A673 (cell line): ENCODE data around the gene TBC1D4. TPM values are rescaled to one million over a fixed set of nuclear protein-coding genes. Genes with fewer than 3 reads are reported as not detected.
"Not testable (repeated sequence)": the region's sequence is repeated elsewhere in the genome, so short reads cannot be mapped to it uniquely, and the experiment has no call there.

Source experiments
- BruUV-seq: library from RNA; stranded (reverse); fragments of 400-500 nt; replicated peaks from 2 replicates; lab custom pipeline; 2021; lab: Mats Ljungman, UMichigan
- CTCF ChIA-PET: fragments of 300-600 bp; sonication (Branson Sonifier 250); formaldehyde crosslinking; loops from one replicate; lab custom pipeline; 2022; ENCODE audit warnings: antibody characterized with exemption; lab: Charles Lee
- POLR2A ChIA-PET: fragments of 300-600 bp; sonication (Branson Sonifier 250); formaldehyde crosslinking; loops from one replicate; lab custom pipeline; 2022; ENCODE audit warnings: antibody characterized with exemption; ENCODE audit not compliant: low non-redundant PET; lab: Charles Lee
- DNase-seq: peaks from one replicate; pipeline ENCODE4 v3.0.0-alpha.2; 2015; ENCODE audit warnings: low spot score
- H3K27ac ChIP-seq: fragments of 200-600 bp; sonication (generic); 2 replicates; pipeline ENCODE4 v1.5.1; 2016; ENCODE audit warnings: mixed run types, low read depth, mild to moderate bottlenecking, mixed read lengths, antibody characterized with exemption, low read length; ENCODE audit not compliant: poor library complexity, severe bottlenecking
- H3K27me3 ChIP-seq: fragments of 200-600 bp; sonication (generic); replicated peaks from 2 replicates; pipeline ENCODE4 v1.6.1; 2017; ENCODE audit warnings: mixed run types, low read depth, mild to moderate bottlenecking, mixed read lengths, antibody characterized with exemption, low read length; ENCODE audit not compliant: insufficient read depth, poor library complexity
- H3K36me3 ChIP-seq: fragments of 200-600 bp; sonication (generic); 2 replicates; pipeline ENCODE4 v1.6.1; 2016; ENCODE audit warnings: mixed run types, mild to moderate bottlenecking, mixed read lengths, antibody characterized with exemption, low read length; ENCODE audit not compliant: insufficient read depth, poor library complexity, severe bottlenecking
- H3K4me1 ChIP-seq: fragments of 200-600 bp; sonication (generic); 2 replicates; pipeline ENCODE4 v1.6.1; 2017; ENCODE audit warnings: mixed run types, mild to moderate bottlenecking, mixed read lengths, antibody characterized with exemption, low read length; ENCODE audit not compliant: insufficient read depth, poor library complexity, severe bottlenecking
- H3K4me3 ChIP-seq: fragments of 200-600 bp; sonication (generic); 2 replicates; pipeline ENCODE4 v1.5.1; 2016; ENCODE audit warnings: low read depth, mixed run types, mild to moderate bottlenecking, mixed read lengths, low read length; ENCODE audit not compliant: poor library complexity, severe bottlenecking
- H3K9me3 ChIP-seq: fragments of 200-600 bp; sonication (generic); 2 replicates; pipeline ENCODE4 v1.6.1; 2016; ENCODE audit warnings: mixed run types, low read depth, mild to moderate bottlenecking, mixed read lengths, antibody characterized with exemption, low read length; ENCODE audit not compliant: poor library complexity, severe bottlenecking
- CTCF ChIP-seq: fragments of 300-800, 200-600 bp; sonication (generic); conservative IDR thresholded peaks from 2 replicates; pipeline ENCODE4 v1.5.1; 2017; ENCODE audit warnings: low read depth, mild to moderate bottlenecking, antibody characterized with exemption, low read length, moderate library complexity, mixed read lengths
- EZH2 ChIP-seq: fragments of 200-600 bp; sonication (generic); IDR thresholded peaks from 2 replicates; pipeline ENCODE4 v1.6.1; 2017; ENCODE audit warnings: borderline replicate concordance, low read depth, mild to moderate bottlenecking, mixed read lengths, antibody characterized with exemption, low read length; ENCODE audit not compliant: poor library complexity, severe bottlenecking
- intact Hi-C: fragments of 100-400 bp; cut with micrococcal nuclease; formaldehyde crosslinking; loops from one replicate; pipeline ENCODE4 v1.10.0; 2022; ENCODE audit not compliant: unreplicated experiment
- total RNA-seq: library from RNA; stranded (reverse); gene quantifications from 2 replicates; pipeline ENCODE4 v1.2.3, GENCODE V29; 2021

Gene TBC1D4
- total RNA-seq, 1 experiment from 2014 or later: 9.8 TPM

GRCh38 chr13:75271846-75272245, 210.1 kb downstream of the TBC1D4 start:
- intact Hi-C loops: no loop called here
- TF ChIP-seq EZH2 (no peak), CTCF (no peak)
- no peak for DNase-seq
- Histone ChIP-seq H3K27me3 (no peaks in the 10 kb centered on the region), H3K36me3 (no peaks in the 10 kb centered on the region), H3K4me3 (no peak overlapping the region), H3K4me1 (no peaks in the 10 kb centered on the region), H3K9me3 (no peaks in the 10 kb centered on the region), H3K27ac (no peak overlapping the region)
- ChIA-PET POLR2A (no interaction called here), CTCF (no interaction called here)
- BruUV-seq: no TSS peak

GRCh38 chr13:75268481-75268880, 213.5 kb downstream of the TBC1D4 start:
- BruUV-seq, H3K9me3 ChIP-seq, H3K4me1 ChIP-seq, POLR2A ChIA-PET, H3K27me3 ChIP-seq, intact Hi-C loops, H3K36me3 ChIP-seq, H3K4me3 ChIP-seq, CTCF ChIA-PET, H3K27ac ChIP-seq, DNase-seq: not testable (repeated sequence)

- H3K4me3 ChIP-seq: no peak overlapping the region
- H3K27ac ChIP-seq: no peak overlapping the region
- no peak for DNase-seq
- H3K4me1 ChIP-seq: no peaks in the 10 kb centered on the region
- H3K27me3 ChIP-seq: no peaks in the 10 kb centered on the region
- CTCF ChIA-PET: no interaction called here
- H3K9me3 ChIP-seq: no peaks in the 10 kb centered on the region
- POLR2A ChIA-PET: no interaction called here
- intact Hi-C loops: no loop called here
- TF ChIP-seq EZH2 (no peak), CTCF (no peak)
- H3K36me3 ChIP-seq: no peaks in the 10 kb centered on the region
- no TSS peak for BruUV-seq
Observed at GRCh38 chr13:75264611-75265010, 217.4 kb downstream of the TBC1D4 start.

- no peaks in the 10 kb centered on the region for H3K9me3 ChIP-seq
- H3K27me3 ChIP-seq: no peaks in the 10 kb centered on the region
- BruUV-seq: no TSS peak
- no peak overlapping the region for H3K27ac ChIP-seq
- no peak overlapping the region for H3K4me3 ChIP-seq
- H3K36me3 ChIP-seq: no peaks in the 10 kb centered on the region
- POLR2A ChIA-PET: no interaction called here
- no peak for TF ChIP-seq CTCF
- TF ChIP-seq EZH2: no peak
- intact Hi-C loops: no loop called here
- no peak for DNase-seq
- H3K4me1 ChIP-seq: no peaks in the 10 kb centered on the region
- CTCF ChIA-PET: no interaction called here
Observed at GRCh38 chr13:75263741-75264407, 218.1 kb downstream of the TBC1D4 start.
